H1 (cell line): ENCODE measurements around the gene PCDHA1. TPM values are rescaled to one million over a fixed set of nuclear protein-coding genes. Genes with fewer than 3 reads are reported as not detected.
A peak's percentile ranks its signal among the peaks of the same experiment; 100 is the strongest.

Experiments used
- EGR1 ChIP-seq: IDR thresholded peaks from 2 replicates; pipeline ENCODE4 v1.6.1; 2011; ENCODE audit warnings: low read depth, low read length, borderline replicate concordance
- KDM5A ChIP-seq: fragments of 200-600 bp; IDR thresholded peaks from 2 replicates; pipeline ENCODE4 v1.7.1; 2012; ENCODE audit warnings: mild to moderate bottlenecking, low read length, inconsistent platforms, mixed read lengths
- RAD21 ChIP-seq, 2 experiments: IDR thresholded peaks in 1 of 2; conservative IDR thresholded peaks in 1 of 2; 2 replicates each; pipeline ENCODE4 v1.6.1; 2011; ENCODE audit warnings: low read depth in 2 of 2, low read length in 2 of 2, improper control_type of control experiment in 1 of 2, inconsistent platforms in 1 of 2, mild to moderate bottlenecking in 1 of 2, moderate library complexity in 1 of 2
- SIN3A ChIP-seq, 2 experiments: IDR thresholded peaks in 1 of 2; conservative IDR thresholded peaks in 1 of 2; 2 replicates each; pipeline ENCODE4 v1.6.1; 2011 to 2012; ENCODE audit warnings: low read length in 2 of 2, improper control_type of control experiment in 1 of 2, low read depth in 1 of 2, mild to moderate bottlenecking in 1 of 2
- SUZ12 ChIP-seq: fragments of 200-600 bp; sonication (generic); IDR thresholded peaks from 2 replicates; pipeline ENCODE4 v1.6.1; 2012; ENCODE audit warnings: mild to moderate bottlenecking, inconsistent platforms, low read length, moderate library complexity, mixed read lengths
- polyA plus RNA-seq, 7 experiments: library from polyadenylated mRNA; depleted of rRNA in 3 of 7; stranded (reverse) in 5 of 7; unstranded in 2 of 7; fragments of >200 nt in 5 of 7; fragments of 200-250 nt in 2 of 7; gene quantifications; 1 replicate in 5 of 7; 2 replicates in 1 of 7; 4 replicates in 1 of 7; pipeline versions ENCODE4 v1.2.1 to v1.2.3, GENCODE V29; 2011 to 2013; ENCODE audit warnings: missing spikeins in 2 of 7, mixed read lengths in 2 of 7
- total RNA-seq: library from RNA; stranded (reverse); fragmentation: NEBNext Ultra II Directional; extraction: Animal tissue kit (Norgen Biotek cat#: 25700); gene quantifications from 2 replicates; pipeline ENCODE4 v1.2.1, GENCODE V29; 2021
- TF ChIP-seq, protein P1 (sequence below): fragments of 300-600 bp; sonication (generic); IDR thresholded peaks from 2 replicates; pipeline ENCODE4 v1.7.1; 2012; ENCODE audit warnings: low read length, moderate library complexity, mild to moderate bottlenecking, inconsistent platforms; ENCODE audit not compliant: insufficient replicate concordance

PCDHA1 gene
- total and polyA plus RNA-seq, 2 of the 8 experiments (the other 6 are each of a cell fraction or from before 2014, with no cell fraction given), result 0.23 to 0.50 TPM

DNA sequence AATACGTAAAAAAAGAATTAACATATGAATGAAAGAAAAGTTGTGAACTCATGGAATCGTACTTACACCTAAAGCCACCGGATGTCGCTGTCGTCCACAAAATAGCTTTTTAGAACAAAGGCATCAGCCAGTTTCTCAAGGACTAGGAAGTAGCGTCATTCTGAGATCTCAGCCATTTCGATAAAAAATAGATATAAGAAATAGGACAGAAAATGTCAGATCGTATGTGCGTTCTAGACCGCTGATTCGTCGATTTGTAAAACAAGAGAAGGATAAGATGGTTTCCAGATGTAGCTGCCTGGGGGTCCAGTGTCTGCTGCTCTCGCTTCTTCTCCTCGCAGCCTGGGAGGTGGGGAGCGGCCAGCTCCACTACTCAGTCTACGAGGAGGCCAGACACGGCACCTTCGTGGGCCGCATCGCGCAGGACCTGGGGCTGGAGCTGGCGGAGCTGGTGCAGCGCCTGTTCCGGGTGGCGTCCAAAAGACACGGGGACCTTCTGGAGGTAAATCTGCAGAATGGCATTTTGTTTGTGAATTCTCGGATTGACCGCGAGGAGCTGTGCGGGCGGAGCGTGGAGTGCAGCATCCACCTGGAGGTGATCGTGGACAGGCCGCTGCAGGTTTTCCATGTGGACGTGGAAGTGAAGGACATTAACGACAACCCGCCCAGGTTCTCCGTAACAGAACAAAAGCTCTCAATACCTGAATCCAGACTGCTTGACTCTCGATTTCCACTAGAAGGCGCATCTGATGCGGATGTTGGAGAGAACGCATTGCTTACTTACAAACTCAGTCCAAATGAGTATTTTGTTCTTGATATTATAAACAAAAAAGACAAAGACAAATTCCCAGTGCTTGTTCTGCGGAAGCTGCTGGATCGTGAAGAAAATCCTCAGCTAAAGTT, 70.1 kb downstream of the PCDHA1 start, which contains the start of gene PCDHA10 (continued):
- TF ChIP-seq, protein P1, sequence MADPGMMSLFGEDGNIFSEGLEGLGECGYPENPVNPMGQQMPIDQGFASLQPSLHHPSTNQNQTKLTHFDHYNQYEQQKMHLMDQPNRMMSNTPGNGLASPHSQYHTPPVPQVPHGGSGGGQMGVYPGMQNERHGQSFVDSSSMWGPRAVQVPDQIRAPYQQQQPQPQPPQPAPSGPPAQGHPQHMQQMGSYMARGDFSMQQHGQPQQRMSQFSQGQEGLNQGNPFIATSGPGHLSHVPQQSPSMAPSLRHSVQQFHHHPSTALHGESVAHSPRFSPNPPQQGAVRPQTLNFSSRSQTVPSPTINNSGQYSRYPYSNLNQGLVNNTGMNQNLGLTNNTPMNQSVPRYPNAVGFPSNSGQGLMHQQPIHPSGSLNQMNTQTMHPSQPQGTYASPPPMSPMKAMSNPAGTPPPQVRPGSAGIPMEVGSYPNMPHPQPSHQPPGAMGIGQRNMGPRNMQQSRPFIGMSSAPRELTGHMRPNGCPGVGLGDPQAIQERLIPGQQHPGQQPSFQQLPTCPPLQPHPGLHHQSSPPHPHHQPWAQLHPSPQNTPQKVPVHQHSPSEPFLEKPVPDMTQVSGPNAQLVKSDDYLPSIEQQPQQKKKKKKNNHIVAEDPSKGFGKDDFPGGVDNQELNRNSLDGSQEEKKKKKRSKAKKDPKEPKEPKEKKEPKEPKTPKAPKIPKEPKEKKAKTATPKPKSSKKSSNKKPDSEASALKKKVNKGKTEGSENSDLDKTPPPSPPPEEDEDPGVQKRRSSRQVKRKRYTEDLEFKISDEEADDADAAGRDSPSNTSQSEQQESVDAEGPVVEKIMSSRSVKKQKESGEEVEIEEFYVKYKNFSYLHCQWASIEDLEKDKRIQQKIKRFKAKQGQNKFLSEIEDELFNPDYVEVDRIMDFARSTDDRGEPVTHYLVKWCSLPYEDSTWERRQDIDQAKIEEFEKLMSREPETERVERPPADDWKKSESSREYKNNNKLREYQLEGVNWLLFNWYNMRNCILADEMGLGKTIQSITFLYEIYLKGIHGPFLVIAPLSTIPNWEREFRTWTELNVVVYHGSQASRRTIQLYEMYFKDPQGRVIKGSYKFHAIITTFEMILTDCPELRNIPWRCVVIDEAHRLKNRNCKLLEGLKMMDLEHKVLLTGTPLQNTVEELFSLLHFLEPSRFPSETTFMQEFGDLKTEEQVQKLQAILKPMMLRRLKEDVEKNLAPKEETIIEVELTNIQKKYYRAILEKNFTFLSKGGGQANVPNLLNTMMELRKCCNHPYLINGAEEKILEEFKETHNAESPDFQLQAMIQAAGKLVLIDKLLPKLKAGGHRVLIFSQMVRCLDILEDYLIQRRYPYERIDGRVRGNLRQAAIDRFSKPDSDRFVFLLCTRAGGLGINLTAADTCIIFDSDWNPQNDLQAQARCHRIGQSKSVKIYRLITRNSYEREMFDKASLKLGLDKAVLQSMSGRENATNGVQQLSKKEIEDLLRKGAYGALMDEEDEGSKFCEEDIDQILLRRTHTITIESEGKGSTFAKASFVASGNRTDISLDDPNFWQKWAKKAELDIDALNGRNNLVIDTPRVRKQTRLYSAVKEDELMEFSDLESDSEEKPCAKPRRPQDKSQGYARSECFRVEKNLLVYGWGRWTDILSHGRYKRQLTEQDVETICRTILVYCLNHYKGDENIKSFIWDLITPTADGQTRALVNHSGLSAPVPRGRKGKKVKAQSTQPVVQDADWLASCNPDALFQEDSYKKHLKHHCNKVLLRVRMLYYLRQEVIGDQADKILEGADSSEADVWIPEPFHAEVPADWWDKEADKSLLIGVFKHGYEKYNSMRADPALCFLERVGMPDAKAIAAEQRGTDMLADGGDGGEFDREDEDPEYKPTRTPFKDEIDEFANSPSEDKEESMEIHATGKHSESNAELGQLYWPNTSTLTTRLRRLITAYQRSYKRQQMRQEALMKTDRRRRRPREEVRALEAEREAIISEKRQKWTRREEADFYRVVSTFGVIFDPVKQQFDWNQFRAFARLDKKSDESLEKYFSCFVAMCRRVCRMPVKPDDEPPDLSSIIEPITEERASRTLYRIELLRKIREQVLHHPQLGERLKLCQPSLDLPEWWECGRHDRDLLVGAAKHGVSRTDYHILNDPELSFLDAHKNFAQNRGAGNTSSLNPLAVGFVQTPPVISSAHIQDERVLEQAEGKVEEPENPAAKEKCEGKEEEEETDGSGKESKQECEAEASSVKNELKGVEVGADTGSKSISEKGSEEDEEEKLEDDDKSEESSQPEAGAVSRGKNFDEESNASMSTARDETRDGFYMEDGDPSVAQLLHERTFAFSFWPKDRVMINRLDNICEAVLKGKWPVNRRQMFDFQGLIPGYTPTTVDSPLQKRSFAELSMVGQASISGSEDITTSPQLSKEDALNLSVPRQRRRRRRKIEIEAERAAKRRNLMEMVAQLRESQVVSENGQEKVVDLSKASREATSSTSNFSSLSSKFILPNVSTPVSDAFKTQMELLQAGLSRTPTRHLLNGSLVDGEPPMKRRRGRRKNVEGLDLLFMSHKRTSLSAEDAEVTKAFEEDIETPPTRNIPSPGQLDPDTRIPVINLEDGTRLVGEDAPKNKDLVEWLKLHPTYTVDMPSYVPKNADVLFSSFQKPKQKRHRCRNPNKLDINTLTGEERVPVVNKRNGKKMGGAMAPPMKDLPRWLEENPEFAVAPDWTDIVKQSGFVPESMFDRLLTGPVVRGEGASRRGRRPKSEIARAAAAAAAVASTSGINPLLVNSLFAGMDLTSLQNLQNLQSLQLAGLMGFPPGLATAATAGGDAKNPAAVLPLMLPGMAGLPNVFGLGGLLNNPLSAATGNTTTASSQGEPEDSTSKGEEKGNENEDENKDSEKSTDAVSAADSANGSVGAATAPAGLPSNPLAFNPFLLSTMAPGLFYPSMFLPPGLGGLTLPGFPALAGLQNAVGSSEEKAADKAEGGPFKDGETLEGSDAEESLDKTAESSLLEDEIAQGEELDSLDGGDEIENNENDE, result no peak
- TF ChIP-seq EGR1 (no peak), KDM5A (no peak), SUZ12 (no peak), RAD21 (IDR thresholded peaks at IDR 0.05 in 1 of 2, conservative IDR thresholded peaks at IDR 0.05 in 1 of 2; ENCODE audit: low read depth in 2 of 2, low read length in 2 of 2) (peak; percentile 45 to 57; a peak in 3 of 4 replicates), SIN3A (conservative IDR thresholded peaks at IDR 0.05 in 1 of 2, IDR thresholded peaks at IDR 0.05 in 1 of 2; ENCODE audit: low read depth in 1 of 2, low read length in 2 of 2) (peak in 1 of 2 experiments; percentile 47; a peak in 1 of 4 replicates)
- TF ChIP-seq, all 59 proteins: peak for 6
